Mesenchymal stem cell (in vitro differentiated cells and primary cell): ENCODE data around the gene DAGLA.
A peak's percentile ranks its signal among the peaks of the same experiment; 100 is the strongest.

Experiments
- DNase-seq: peaks from one replicate; pipeline ENCODE4 v3.0.0-alpha.2; 2013
- H2AFZ ChIP-seq: one replicate; pipeline ENCODE4 v1.6.1; 2013; ENCODE audit warnings: low read depth, mild to moderate bottlenecking, control low read depth, inconsistent platforms, low read length, moderate library complexity
- H2AK5ac ChIP-seq: 2 replicates; pipeline ENCODE4 v1.6.1; 2013; ENCODE audit warnings: low read length, moderate library complexity, mild to moderate bottlenecking, inconsistent platforms; ENCODE audit not compliant: severe bottlenecking
- H2BK120ac ChIP-seq: one replicate; pipeline ENCODE4 v1.6.1; 2013; ENCODE audit warnings: low read depth, mild to moderate bottlenecking, inconsistent platforms, low read length, moderate library complexity
- H2BK12ac ChIP-seq, 2 experiments: one replicate each; pipeline ENCODE4 v1.6.1; 2013; ENCODE audit warnings: inconsistent platforms in 2 of 2, low read length in 2 of 2, mild to moderate bottlenecking in 2 of 2, moderate library complexity in 2 of 2, control low read depth in 1 of 2
- H2BK15ac ChIP-seq: one replicate; pipeline ENCODE4 v1.6.1; 2013; ENCODE audit warnings: mild to moderate bottlenecking, low read depth, inconsistent platforms; ENCODE audit not compliant: poor library complexity, severe bottlenecking
- H2BK5ac ChIP-seq: 2 replicates; pipeline ENCODE4 v1.6.1; 2013; ENCODE audit warnings: low read depth, mild to moderate bottlenecking, low read length, control low read depth, inconsistent platforms; ENCODE audit not compliant: poor library complexity, severe bottlenecking
- H3K14ac ChIP-seq, 2 experiments: one replicate each; pipeline ENCODE4 v1.6.1; 2013; ENCODE audit warnings: inconsistent platforms in 2 of 2, low read length in 2 of 2, control low read depth in 1 of 2, mild to moderate bottlenecking in 1 of 2, moderate library complexity in 1 of 2
- H3K18ac ChIP-seq, 2 experiments: one replicate each; pipeline ENCODE4 v1.6.1; 2013; ENCODE audit warnings: inconsistent platforms in 2 of 2, low read length in 2 of 2, control low read depth in 1 of 2, low read depth in 1 of 2, mild to moderate bottlenecking in 1 of 2
- H3K23ac ChIP-seq, 2 experiments: one replicate each; pipeline ENCODE4 v1.6.1; 2013; ENCODE audit warnings: inconsistent platforms in 2 of 2, low read length in 2 of 2, mild to moderate bottlenecking in 2 of 2, moderate library complexity in 2 of 2, control low read depth in 1 of 2
- H3K27ac ChIP-seq: 2 replicates; pipeline ENCODE4 v1.5.1; 2013; ENCODE audit warnings: mild to moderate bottlenecking, moderate library complexity, low read length, control low read depth, inconsistent platforms; ENCODE audit not compliant: poor library complexity, severe bottlenecking
- H3K27me3 ChIP-seq, 2 experiments: 2 replicates each; pipeline versions ENCODE4 v1.6.1 to v1.7.0; 2013; ENCODE audit warnings: low read length in 2 of 2, mild to moderate bottlenecking in 2 of 2, moderate library complexity in 2 of 2, control low read depth in 1 of 2, inconsistent platforms in 1 of 2; ENCODE audit not compliant: control insufficient read depth in 1 of 2, insufficient read depth in 1 of 2
- H3K36me3 ChIP-seq, 2 experiments: 2 replicates each; pipeline versions ENCODE4 v1.6.1 to v1.7.0; 2013; ENCODE audit warnings: low read length in 2 of 2, control low read depth in 1 of 2, inconsistent platforms in 1 of 2, low read depth in 1 of 2, mild to moderate bottlenecking in 1 of 2; ENCODE audit not compliant: insufficient read depth in 2 of 2, control insufficient read depth in 1 of 2
- H3K4ac ChIP-seq, 2 experiments: one replicate each; pipeline ENCODE4 v1.6.1; 2013; ENCODE audit warnings: inconsistent platforms in 2 of 2, low read length in 2 of 2, mild to moderate bottlenecking in 2 of 2, moderate library complexity in 2 of 2, control low read depth in 1 of 2, low read depth in 1 of 2
- H3K4me1 ChIP-seq: 2 replicates; pipeline ENCODE4 v1.6.1; 2013; ENCODE audit warnings: low read depth, low read length, control low read depth; ENCODE audit not compliant: control insufficient read depth, insufficient read depth
- H3K4me2 ChIP-seq: 2 replicates; pipeline ENCODE4 v1.6.1; 2013; ENCODE audit warnings: low read length, mild to moderate bottlenecking, inconsistent platforms; ENCODE audit not compliant: poor library complexity, severe bottlenecking
- H3K4me3 ChIP-seq, 2 experiments: 2 replicates each; pipeline versions ENCODE4 v1.5.1 to v1.7.0; 2013; ENCODE audit warnings: low read length in 2 of 2, mild to moderate bottlenecking in 2 of 2, control low read depth in 1 of 2, low read depth in 1 of 2; ENCODE audit not compliant: insufficient read depth in 1 of 2
- H3K79me1 ChIP-seq: replicated peaks from 2 replicates; pipeline ENCODE4 v1.6.1; 2013; ENCODE audit warnings: mild to moderate bottlenecking, control low read depth, low read length, inconsistent platforms; ENCODE audit not compliant: poor library complexity, severe bottlenecking
- H3K9ac ChIP-seq: 2 replicates; pipeline ENCODE4 v1.7.0; 2013; ENCODE audit warnings: mild to moderate bottlenecking, low read length, moderate library complexity
- H3K9me3 ChIP-seq: 2 replicates; pipeline ENCODE4 v1.7.0; 2013; ENCODE audit warnings: mild to moderate bottlenecking, low read length; ENCODE audit not compliant: control insufficient read depth
- H4K8ac ChIP-seq: one replicate; pipeline ENCODE4 v1.6.1; 2013; ENCODE audit warnings: inconsistent platforms, mild to moderate bottlenecking, low read length, moderate library complexity
- H4K91ac ChIP-seq: one replicate; pipeline ENCODE4 v1.6.1; 2013; ENCODE audit warnings: mild to moderate bottlenecking, low read length, inconsistent platforms
- WGBS: methylation state at CpG from one replicate; pipeline ENCODE4 v1.1.7; 2013; ENCODE audit warnings: mixed read lengths; 5-methylcytosine and 5-hydroxymethylcytosine counted together

The DAGLA gene

DNA sequence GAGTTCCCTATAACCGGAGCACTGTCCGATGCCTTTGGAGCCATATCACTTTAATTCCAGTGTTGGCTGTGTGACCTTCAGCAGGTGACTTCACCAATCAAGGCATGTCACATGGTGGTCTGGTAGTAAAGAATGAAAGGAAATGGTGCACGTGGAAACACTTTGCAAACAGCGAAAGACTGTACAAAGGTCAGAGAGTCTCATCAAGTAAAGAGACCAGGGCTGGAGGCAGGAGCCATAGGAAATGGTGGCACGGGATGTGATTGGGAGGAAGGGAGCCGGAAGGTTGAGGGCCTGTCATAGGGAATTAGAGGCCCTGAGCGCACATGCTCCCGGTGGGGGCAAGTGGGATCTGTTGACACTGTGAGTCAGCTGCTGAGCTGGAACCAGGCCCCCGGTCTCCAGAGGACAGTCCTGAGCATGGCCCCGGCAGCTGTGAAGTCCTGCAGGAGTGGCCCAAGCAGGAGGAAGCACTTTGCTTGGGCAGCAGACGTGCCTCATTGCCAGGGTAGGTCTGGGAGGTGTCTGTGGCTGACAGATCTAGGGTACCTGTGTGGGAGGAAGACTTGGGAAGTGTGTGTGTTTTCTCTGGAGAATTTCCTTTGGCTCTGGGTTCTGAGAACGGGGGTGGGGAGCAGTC is 2.0 kb downstream of the DAGLA start:
- peak; percentile 26 for DNase-seq
- Histone ChIP-seq H3K4me2 (no peak overlapping the region), H3K79me1 (peaks cover 14% of the 10 kb centered on the region), H3K4ac (no peak overlapping the region), H3K27ac (no peak overlapping the region), H3K18ac (no peak overlapping the region), H3K4me1 (peaks cover 47% of the 10 kb centered on the region), H3K9me3 (no peaks in the 10 kb centered on the region), H4K8ac (no peak overlapping the region), H2BK15ac (no peak overlapping the region), H2BK12ac (no peak overlapping the region), H2BK5ac (no peak overlapping the region), H2AK5ac (no peak overlapping the region), H3K4me3 (no peak overlapping the region), H2AFZ (no peak overlapping the region), H2BK120ac (no peak overlapping the region), H3K23ac (no peak overlapping the region), H4K91ac (no peak overlapping the region), H3K36me3 (no peaks in the 10 kb centered on the region), H3K14ac (no peak overlapping the region), H3K9ac (no peak overlapping the region), H3K27me3 (peaks cover 0 to 25% of the 10 kb centered on the region in 2 experiments)
- WGBS = 35% methylated on average over 12 of the region's 12 CpGs

DNA sequence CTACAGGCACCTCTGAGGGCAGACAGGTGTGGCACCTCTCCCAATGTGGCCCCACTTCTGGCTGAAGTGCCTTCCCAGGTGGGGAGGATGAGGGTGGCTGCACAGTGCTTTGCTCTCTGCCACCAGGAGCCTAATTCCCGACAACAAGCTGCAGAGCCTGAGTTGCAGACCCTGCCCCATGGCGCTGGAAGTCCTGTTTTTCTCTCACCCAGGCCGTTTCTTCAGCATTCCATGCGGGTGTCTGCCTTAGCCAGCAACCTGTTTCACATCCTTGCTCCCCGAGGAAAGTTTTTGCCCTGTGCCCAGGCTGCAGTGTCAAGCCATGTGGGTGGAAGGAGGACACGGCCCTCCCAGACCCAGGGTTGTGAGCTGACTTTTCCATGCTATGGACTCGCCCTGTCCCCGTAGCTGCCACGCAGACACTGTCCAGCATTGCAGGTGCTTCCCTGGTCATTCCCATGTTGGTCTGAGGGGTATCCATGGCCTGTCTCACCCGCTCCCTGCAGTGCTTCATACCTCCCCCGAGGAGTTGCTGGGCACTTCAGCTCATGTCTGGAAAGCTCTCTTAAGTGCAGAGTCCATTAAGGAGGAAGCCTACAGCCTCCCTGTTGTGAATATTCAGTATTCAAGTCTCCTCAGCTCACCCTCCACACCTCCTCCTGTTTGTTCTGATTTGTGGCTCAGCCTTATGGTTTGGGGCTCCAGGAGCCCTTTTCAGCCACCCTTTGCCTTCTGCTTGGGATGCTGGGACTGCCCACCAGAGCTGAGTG is 2.9 kb downstream of the DAGLA start:
- H3K4me2 ChIP-seq = no peak overlapping the region
- H3K27me3 ChIP-seq = peaks cover 0 to 21% of the 10 kb centered on the region in 2 experiments
- H3K23ac ChIP-seq = no peak overlapping the region
- H3K14ac ChIP-seq = no peak overlapping the region
- no peaks in the 10 kb centered on the region for H3K9me3 ChIP-seq
- H4K8ac ChIP-seq = no peak overlapping the region
- no peak overlapping the region for H3K4ac ChIP-seq
- H3K4me1 ChIP-seq = peaks cover 47% of the 10 kb centered on the region
- H2BK5ac ChIP-seq = no peak overlapping the region
- no peak overlapping the region for H2BK12ac ChIP-seq
- H3K4me3 ChIP-seq = no peak overlapping the region
- no peak overlapping the region for H2BK15ac ChIP-seq
- H2BK120ac ChIP-seq = no peak overlapping the region
- H3K79me1 ChIP-seq = peaks cover 14% of the 10 kb centered on the region
- no peak overlapping the region for H3K9ac ChIP-seq
- WGBS = 81% methylated on average over 11 of the region's 11 CpGs
- H3K18ac ChIP-seq = no peak overlapping the region
- DNase-seq = no peak
- no peak overlapping the region for H3K27ac ChIP-seq
- H2AFZ ChIP-seq = no peak overlapping the region
- H2AK5ac ChIP-seq = no peak overlapping the region
- H4K91ac ChIP-seq = no peak overlapping the region
- no peaks in the 10 kb centered on the region for H3K36me3 ChIP-seq

DNA sequence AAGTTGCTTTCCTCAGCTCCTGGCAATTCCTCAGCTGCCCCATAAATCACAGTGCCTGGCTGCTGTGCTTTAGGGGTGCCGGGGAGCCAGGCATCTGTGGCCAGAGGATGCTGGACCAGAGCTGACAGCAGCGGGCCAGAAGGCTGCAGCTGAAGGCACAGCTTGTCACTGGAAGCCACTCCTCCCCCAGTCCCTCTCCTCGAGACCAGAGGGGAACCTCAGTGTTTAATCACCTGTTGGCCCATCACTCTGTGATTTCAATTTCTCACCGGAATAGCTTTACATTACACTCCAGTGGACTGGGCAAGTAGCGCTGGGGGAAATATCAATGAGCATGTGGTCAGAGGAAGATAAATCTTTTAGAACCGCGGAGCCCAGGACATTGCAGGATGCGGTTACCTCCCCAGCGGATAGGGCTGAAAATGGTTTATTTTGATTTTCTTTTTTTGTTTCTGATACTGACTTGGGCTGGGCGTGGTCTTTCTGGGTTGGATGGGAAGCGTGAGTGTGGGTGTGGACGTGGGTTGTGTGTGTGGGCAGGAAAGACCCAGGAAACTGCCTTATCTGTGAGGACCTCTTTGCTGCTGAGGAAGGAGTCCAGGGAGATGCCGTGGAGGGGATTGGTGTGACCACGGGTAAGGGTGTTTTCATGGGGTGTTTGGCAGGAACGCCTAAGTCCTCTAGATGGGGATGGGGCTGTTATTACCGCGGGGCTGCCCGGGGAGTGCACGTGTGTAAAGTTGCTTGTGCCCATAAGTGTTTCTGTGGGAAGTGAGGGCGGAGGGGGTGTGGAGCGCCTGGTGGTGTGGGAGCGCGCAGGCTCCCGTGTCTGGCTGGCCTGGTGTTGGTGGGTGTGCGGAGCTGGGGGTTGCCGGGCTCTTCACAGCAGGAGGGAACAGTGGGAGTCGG is 4.0 kb downstream of the DAGLA start:
- no peak overlapping the region for H3K23ac ChIP-seq
- H2AK5ac ChIP-seq = peak overlapping the region; percentile 16
- no peak overlapping the region for H3K14ac ChIP-seq
- no peak overlapping the region for H2BK5ac ChIP-seq
- DNase-seq = no peak
- H3K4ac ChIP-seq = no peak overlapping the region
- H2AFZ ChIP-seq = no peak overlapping the region
- H3K36me3 ChIP-seq = no peaks in the 10 kb centered on the region
- H2BK120ac ChIP-seq = no peak overlapping the region
- H3K27ac ChIP-seq = no peak overlapping the region
- no peak overlapping the region for H3K18ac ChIP-seq
- H3K27me3 ChIP-seq = peaks cover 0 to 11% of the 10 kb centered on the region in 2 experiments
- no peak overlapping the region for H4K91ac ChIP-seq
- H3K4me1 ChIP-seq = peaks cover 47% of the 10 kb centered on the region
- WGBS = 79% methylated on average over 26 of the region's 27 CpGs
- no peaks in the 10 kb centered on the region for H3K9me3 ChIP-seq
- peaks cover 16% of the 10 kb centered on the region for H3K79me1 ChIP-seq
- H3K4me3 ChIP-seq = peak overlapping the region in 1 of 2 experiments; percentile 58
- no peak overlapping the region for H2BK12ac ChIP-seq
- no peak overlapping the region for H3K9ac ChIP-seq
- peak overlapping the region; percentile 14 for H3K4me2 ChIP-seq
- no peak overlapping the region for H2BK15ac ChIP-seq
- no peak overlapping the region for H4K8ac ChIP-seq
